ENCODE data around the gene CELA3A.
A peak's percentile ranks its signal among the peaks of the same experiment; 100 is the strongest.
"Not testable (repeated sequence)": the region's sequence is repeated elsewhere in the genome, so short reads cannot be mapped to it uniquely, and the experiment has no call there.

Gene CELA3A

DNA sequence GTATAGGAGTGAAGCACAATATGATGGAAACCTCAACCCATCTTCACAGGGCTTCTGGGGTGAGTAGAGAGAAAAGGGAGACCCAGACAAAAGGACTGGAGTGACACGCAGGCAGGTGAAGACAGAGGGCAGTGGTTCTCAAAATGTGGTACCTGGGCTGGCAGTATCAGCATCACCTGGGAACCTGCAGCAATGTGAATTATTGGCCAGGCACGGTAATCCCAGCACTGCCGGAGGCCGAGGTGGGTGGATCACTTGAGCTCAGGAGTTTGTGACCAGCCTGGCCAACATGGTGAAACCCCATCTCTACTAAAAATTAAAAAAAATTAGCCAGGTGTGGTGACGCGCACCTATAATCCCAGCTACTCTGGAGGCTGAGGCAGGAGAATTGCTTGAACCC lies 19.3 kb upstream of the CELA3A start:
- DNase-seq = not testable (repeated sequence)

GRCh38 chr1:21983539-21983938 lies 17.9 kb upstream of the CELA3A start:
- not testable (repeated sequence) for DNase-seq

DNA sequence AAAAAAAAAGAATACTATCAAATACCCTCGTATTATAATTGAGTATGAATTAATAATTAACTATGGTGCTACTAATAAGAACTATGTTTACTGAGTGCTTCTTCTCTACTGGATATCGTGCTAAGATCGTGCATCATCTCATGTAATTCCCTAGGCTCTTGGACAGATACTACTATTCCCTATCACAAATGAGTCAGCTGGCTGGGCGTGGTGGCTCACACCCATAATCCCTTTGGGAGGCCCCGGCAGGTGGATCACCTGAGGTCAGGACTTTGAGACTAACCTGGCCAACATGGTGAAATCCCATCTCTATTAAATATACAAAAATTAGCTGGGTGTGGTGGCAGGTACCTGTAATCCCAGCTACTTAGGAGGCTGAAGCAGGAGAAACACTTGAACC lies 15.6 kb upstream of the CELA3A start:
- not testable (repeated sequence) for DNase-seq

GRCh38 chr1:21986386-21986785 lies 15.1 kb upstream of the CELA3A start:
- not testable (repeated sequence) for DNase-seq

- DNase-seq = not testable (repeated sequence)
These were observed 11.6 kb upstream of the CELA3A start for GRCh38 chr1:21989672-21990393.

- DNase-seq = not testable (repeated sequence)
These were observed 9.3 kb upstream of the CELA3A start for GRCh38 chr1:21992186-21992585.

- not testable (repeated sequence) for DNase-seq
These were observed 6.7 kb upstream of the CELA3A start for GRCh38 chr1:21994716-21995115.

DNA sequence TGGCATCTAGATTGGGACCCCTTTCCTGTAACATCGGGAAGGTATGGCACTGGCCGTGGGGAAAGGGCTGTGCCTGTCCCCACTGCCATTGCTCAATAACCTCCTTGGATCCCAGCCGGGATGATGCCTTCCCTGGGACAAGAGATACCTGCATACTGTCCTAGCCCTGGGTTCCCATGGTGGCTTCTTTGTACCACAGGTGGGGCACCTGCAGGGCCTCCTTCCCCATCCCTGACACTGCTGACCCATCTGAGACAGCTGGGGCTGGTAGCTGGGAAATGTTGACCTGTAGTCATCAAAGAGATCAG lies 4.8 kb upstream of the CELA3A start:
- DNase-seq = not testable (repeated sequence)

DNA sequence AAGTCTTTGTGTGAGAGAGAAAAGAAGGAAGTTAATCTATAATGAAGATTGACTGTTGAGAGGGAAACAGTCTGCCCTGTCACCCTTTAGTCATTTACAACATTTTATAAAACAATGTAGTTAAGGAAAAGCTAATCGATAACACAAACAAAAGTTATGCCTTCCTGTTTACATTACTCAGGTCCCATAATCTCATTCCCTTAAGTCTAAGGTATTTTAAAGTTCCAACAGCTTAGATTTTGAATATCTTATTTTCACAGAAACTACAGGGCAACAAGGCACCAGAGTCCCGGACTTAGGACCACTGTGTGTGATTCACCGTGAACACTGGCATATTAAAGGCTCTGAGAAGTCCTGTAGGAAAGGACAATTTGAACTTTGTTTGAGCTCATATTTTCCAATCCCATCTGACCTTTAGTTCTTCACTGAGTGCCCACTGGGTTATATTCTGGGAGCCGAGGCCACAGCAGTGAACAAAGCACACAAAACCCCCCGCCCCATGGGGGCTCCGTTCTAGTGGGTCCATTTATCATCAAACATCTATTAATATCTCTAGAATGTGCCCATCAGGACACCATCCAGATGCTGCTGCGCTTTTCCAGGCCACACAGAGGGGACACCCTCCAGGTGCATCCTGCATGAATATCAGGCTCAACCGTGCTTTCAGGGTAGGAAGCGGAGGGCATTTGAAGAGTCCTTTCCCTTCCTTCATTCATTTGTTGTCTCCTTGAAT lies 3.4 kb upstream of the CELA3A start:
- DNase-seq = not testable (repeated sequence)

- DNase-seq = not testable (repeated sequence)
These were observed 2.7 kb upstream of the CELA3A start for GRCh38 chr1:21998624-21999294.

- DNase-seq = not testable (repeated sequence)
These were observed 1.8 kb upstream of the CELA3A start for GRCh38 chr1:21999645-22000044.

GRCh38 chr1:22002461-22002860 lies 1.0 kb downstream of the CELA3A start:
- not testable (repeated sequence) for DNase-seq

DNA sequence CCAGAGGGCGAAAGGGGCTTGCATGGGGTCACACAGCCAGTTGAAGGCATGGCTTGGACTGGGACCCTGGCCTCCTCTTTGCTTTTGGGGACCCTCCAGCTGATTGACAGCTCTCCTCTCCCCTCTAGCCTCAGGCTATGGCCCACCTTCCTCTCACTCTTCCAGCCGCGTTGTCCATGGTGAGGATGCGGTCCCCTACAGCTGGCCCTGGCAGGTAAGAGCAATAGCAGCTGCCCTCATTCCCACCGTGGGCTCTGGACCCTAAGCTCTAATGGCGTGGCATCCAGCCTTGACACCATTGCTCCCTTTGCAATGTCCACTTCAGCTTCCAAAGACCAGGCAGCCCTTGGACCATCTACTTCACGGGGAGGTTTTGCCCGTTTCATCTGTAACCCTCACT lies 1.4 kb downstream of the CELA3A start:
- DNase-seq = not testable (repeated sequence)

GRCh38 chr1:22003959-22004358 lies 2.5 kb downstream of the CELA3A start:
- not testable (repeated sequence) for DNase-seq

GRCh38 chr1:22005261-22006149 lies 4.0 kb downstream of the CELA3A start:
- peak; percentile 69 for DNase-seq

DNA sequence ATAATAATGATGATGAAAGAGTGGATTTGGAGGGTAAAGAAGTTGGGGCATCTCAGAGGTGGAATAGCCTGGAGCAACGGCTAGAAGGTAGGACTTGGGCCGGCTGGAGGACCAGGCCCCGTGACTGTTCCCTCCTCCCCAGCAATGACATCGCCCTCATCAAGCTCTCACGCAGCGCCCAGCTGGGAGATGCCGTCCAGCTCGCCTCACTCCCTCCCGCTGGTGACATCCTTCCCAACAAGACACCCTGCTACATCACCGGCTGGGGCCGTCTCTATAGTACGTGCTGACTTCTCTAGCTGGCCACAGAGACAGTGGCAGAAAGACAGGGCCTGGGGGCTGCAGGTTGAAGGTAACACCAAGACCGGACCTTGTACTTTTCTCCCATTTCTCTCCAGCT lies 5.3 kb downstream of the CELA3A start:
- not testable (repeated sequence) for DNase-seq

DNA sequence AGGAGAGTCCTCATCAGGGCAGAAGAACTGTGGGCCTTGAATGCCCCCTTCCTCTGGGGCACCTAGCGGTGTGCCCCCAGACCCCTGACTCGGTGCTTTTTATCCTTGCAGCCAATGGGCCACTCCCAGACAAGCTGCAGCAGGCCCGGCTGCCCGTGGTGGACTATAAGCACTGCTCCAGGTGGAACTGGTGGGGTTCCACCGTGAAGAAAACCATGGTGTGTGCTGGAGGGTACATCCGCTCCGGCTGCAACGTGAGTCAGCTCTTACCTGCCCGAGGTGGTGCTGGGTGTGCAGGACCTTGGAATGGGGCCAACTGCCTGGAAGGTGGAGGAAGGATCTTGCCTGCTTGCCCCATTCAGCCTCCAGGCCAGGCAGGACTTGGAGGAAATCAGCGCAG lies 5.8 kb downstream of the CELA3A start:
- not testable (repeated sequence) for DNase-seq

- not testable (repeated sequence) for DNase-seq
These were observed 8.1 kb downstream of the CELA3A start for GRCh38 chr1:22009566-22009965.

- not testable (repeated sequence) for DNase-seq
These were observed 11.3 kb downstream of the CELA3A start for GRCh38 chr1:22012752-22013151.

- DNase-seq = not testable (repeated sequence)
These were observed 13.2 kb downstream of the CELA3A start for GRCh38 chr1:22014575-22015206.

GRCh38 chr1:22018583-22019559 lies 17.4 kb downstream of the CELA3A start:
- DNase-seq = peak; percentile 73
